Uterus (tissue), 4 donors: ENCODE results near the gene C16orf74. TPM values are rescaled to one million over a fixed set of nuclear protein-coding genes. Genes with fewer than 3 reads are reported as not detected.

ENCODE experiments used
- DNase-seq, 2 donors: peaks; one replicate each; pipeline ENCODE4 v3.0.0-alpha.2; 2019 to 2020
- H3K27ac ChIP-seq, 2 donors: fragments of 200-600 bp; sonication (generic); 1 replicate in 1 of 2; 2 replicates in 1 of 2; pipeline ENCODE4 v1.5.1; 2016 to 2018
- H3K27me3 ChIP-seq, 2 donors: fragments of 200-600 bp; sonication (generic); one replicate each; pipeline ENCODE4 v1.5.1; 2018 to 2019; ENCODE audit warnings: control low read depth in 1 of 2
- H3K36me3 ChIP-seq, 2 donors: fragments of 200-600 bp; sonication (generic); one replicate each; pipeline ENCODE4 v1.5.1; 2019; ENCODE audit warnings: control low read depth in 1 of 2
- H3K4me1 ChIP-seq, 2 donors: fragments of 200-600 bp; sonication (generic); one replicate each; pipeline ENCODE4 v1.5.1; 2018 to 2019; ENCODE audit warnings: control low read depth in 1 of 2
- H3K4me3 ChIP-seq, 2 donors: fragments of 200-600 bp; sonication (generic); 1 replicate in 1 of 2; 2 replicates in 1 of 2; pipeline ENCODE4 v1.5.1; 2018 to 2019; ENCODE audit warnings: mild to moderate bottlenecking in 1 of 2
- H3K9me3 ChIP-seq, 2 donors: fragments of 200-600 bp; sonication (generic); one replicate each; pipeline ENCODE4 v1.5.1; 2019; ENCODE audit warnings: control low read depth in 1 of 2
- POLR2A ChIP-seq, 2 donors: fragments of 450-650 bp; IDR thresholded peaks; one replicate each; pipeline ENCODE4 v1.6.1; 2016; ENCODE audit warnings: antibody characterized with exemption in 2 of 2, mild to moderate bottlenecking in 1 of 2, moderate library complexity in 1 of 2
- intact Hi-C: fragments of 100-400 bp; cut with DNase I; formaldehyde crosslinking; loops from one replicate; pipeline ENCODE4 v1.15.1; 2023; ENCODE audit warnings: low total_unique reads
- total RNA-seq, 4 donors: library from RNA; depleted of rRNA in 3 of 4; stranded (reverse); fragments of >200 nt in 3 of 4; gene quantifications; one replicate each; pipeline versions ENCODE4 v1.1.0 to v1.2.4, GENCODE V29; 2014 to 2023
- TF ChIP-seq, protein P1 (sequence below), 4 experiments: fragments of 200-600 bp in 2 of 4; fragments of 450-650 bp in 2 of 4; sonication (generic) in 2 of 4; IDR thresholded peaks; one replicate each; pipeline ENCODE4 v1.5.1; 2016 to 2019; ENCODE audit warnings: antibody characterized with exemption in 4 of 4, mild to moderate bottlenecking in 2 of 4, moderate library complexity in 1 of 4
- donor health status: DM: yes; HTN: yes; CAD: no.

The C16orf74 gene
- total RNA-seq, 4 donors from 2014 or later: 2.5 to 6.4 TPM; not detected in 2

DNA sequence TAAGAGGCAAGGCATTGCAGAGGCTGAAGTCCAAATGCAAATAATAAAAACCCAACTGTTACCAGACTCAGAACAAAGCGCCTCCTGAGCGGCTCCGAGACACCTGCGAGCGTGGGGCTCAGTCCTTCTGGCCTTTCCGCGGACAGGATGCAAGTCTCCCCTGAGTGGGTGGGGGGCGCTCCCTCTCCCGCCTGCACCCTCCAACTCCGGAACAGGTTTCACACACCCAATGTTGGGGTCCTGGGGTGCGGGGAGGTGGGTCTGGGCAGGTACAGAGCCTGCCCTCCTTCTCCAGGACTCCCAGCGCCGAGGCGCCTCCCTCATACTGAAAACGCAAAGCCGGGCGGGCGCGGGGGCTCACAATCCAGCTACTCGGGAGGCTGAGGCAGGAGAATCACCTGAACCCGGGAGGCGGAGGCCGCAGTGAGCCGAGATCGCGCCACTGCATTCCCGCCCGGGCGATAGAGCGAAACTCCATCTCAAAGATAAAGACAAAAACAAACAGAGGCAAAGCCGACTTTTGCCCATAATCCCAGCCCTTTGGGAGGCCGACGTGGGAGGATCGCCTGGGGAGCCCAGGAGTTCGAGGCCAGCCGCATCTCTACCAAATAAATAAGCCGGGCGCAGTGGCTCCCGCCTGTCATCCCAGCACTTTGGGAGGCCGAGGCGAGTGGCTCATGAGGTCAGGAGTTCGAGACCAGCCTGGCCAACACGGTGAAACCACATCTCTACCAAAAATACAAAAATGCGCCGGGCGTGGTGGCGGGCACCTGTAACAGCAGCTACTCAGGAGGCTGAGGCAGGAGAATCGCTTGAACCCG is 63.0 kb downstream of the C16orf74 start:
- Histone ChIP-seq H3K27ac (no peak overlapping the region), H3K36me3 (no peaks in the 10 kb centered on the region), H3K4me3 (peak overlapping the region; percentile 33 to 67), H3K9me3 (no peaks in the 10 kb centered on the region), H3K4me1 (peaks cover 0 to 4% of the 10 kb centered on the region in 2 donors), H3K27me3 (no peaks in the 10 kb centered on the region)
- intact Hi-C loops: no loop called here
- DNase-seq: no peak
- TF ChIP-seq, protein P1, sequence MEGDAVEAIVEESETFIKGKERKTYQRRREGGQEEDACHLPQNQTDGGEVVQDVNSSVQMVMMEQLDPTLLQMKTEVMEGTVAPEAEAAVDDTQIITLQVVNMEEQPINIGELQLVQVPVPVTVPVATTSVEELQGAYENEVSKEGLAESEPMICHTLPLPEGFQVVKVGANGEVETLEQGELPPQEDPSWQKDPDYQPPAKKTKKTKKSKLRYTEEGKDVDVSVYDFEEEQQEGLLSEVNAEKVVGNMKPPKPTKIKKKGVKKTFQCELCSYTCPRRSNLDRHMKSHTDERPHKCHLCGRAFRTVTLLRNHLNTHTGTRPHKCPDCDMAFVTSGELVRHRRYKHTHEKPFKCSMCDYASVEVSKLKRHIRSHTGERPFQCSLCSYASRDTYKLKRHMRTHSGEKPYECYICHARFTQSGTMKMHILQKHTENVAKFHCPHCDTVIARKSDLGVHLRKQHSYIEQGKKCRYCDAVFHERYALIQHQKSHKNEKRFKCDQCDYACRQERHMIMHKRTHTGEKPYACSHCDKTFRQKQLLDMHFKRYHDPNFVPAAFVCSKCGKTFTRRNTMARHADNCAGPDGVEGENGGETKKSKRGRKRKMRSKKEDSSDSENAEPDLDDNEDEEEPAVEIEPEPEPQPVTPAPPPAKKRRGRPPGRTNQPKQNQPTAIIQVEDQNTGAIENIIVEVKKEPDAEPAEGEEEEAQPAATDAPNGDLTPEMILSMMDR (IDR thresholded peaks at IDR 0.05): no peak
- TF ChIP-seq POLR2A (IDR thresholded peaks at IDR 0.05): no peak

GRCh38 chr16:85686912-85687591 is 63.8 kb downstream of the C16orf74 start:
- H3K36me3 ChIP-seq: no peaks in the 10 kb centered on the region
- DNase-seq: no peak
- H3K4me1 ChIP-seq: peaks cover 0 to 4% of the 10 kb centered on the region in 2 donors
- no peaks in the 10 kb centered on the region for H3K9me3 ChIP-seq
- TF ChIP-seq POLR2A (IDR thresholded peaks at IDR 0.05): no peak
- TF ChIP-seq, protein P1 (IDR thresholded peaks at IDR 0.05): no peak
- intact Hi-C loops: no loop called here
- H3K27ac ChIP-seq: no peak overlapping the region
- no peaks in the 10 kb centered on the region for H3K27me3 ChIP-seq
- H3K4me3 ChIP-seq: no peak overlapping the region

- no peak for TF ChIP-seq POLR2A (IDR thresholded peaks at IDR 0.05)
- TF ChIP-seq, protein P1 (IDR thresholded peaks at IDR 0.05): no peak
- no peaks in the 10 kb centered on the region for H3K27me3 ChIP-seq
- no peak overlapping the region for H3K4me3 ChIP-seq
- no peak for DNase-seq
- no peak overlapping the region for H3K27ac ChIP-seq
- H3K36me3 ChIP-seq: no peaks in the 10 kb centered on the region
- intact Hi-C loops: no loop called here
- H3K9me3 ChIP-seq: no peaks in the 10 kb centered on the region
- peaks cover 0 to 4% of the 10 kb centered on the region in 2 donors for H3K4me1 ChIP-seq
Observed at GRCh38 chr16:85685251-85685650, 65.6 kb downstream of the C16orf74 start.

- TF ChIP-seq, protein P1 (IDR thresholded peaks at IDR 0.05): no peak
- no peak for TF ChIP-seq POLR2A (IDR thresholded peaks at IDR 0.05)
Observed at GRCh38 chr16:85683363-85683762, 67.5 kb downstream of the C16orf74 start.

DNA sequence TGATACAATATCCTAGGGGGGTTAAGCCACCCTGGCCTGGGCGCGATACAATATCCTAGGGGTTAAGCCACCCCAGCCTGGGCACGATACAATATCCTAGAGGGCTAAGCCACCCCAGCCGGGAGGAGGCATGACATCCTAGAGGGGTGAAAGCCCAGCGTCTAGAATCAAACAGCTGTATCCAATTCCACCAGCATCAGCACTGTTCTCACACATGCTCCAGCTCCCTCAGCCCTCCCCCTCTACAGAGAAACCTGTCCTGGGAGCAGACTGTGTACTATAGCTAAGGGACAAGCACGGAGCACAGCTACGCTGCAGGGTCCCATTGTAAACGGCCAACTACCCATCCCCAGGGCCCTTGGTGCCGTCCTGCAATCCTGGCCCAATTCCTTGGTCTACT is 68.4 kb downstream of the C16orf74 start:
- TF ChIP-seq, protein P1 (IDR thresholded peaks at IDR 0.05): no peak
- TF ChIP-seq POLR2A (IDR thresholded peaks at IDR 0.05): no peak
- Histone ChIP-seq H3K4me1 (no peaks in the 10 kb centered on the region), H3K27ac (no peak overlapping the region), H3K27me3 (no peaks in the 10 kb centered on the region), H3K4me3 (no peak overlapping the region), H3K9me3 (no peaks in the 10 kb centered on the region), H3K36me3 (no peaks in the 10 kb centered on the region)
- no peak for DNase-seq
- intact Hi-C loops: no loop called here

More at GRCh38 chr16:85683363-85683762, 67.5 kb downstream of the C16orf74 start:
- no peak overlapping the region for H3K4me3 ChIP-seq
- H3K27ac ChIP-seq: no peak overlapping the region
- DNase-seq: no peak
- H3K27me3 ChIP-seq: no peaks in the 10 kb centered on the region
- no peaks in the 10 kb centered on the region for H3K4me1 ChIP-seq
- H3K36me3 ChIP-seq: no peaks in the 10 kb centered on the region
- intact Hi-C loops: no loop called here
- no peaks in the 10 kb centered on the region for H3K9me3 ChIP-seq
